Liver (tissue), 9 donors: ENCODE measurements around the gene COLEC12. TPM values are rescaled to one million over a fixed set of nuclear protein-coding genes. Genes with fewer than 3 reads are reported as not detected.

Experiments
- DNase-seq: peaks from one replicate; pipeline ENCODE4 v3.0.0-alpha.2; 2017; ENCODE audit warnings: low spot score
- H3K27ac ChIP-seq, 2 donors: one replicate each; pipeline ENCODE4 v1.7.0; 2013; ENCODE audit warnings: inconsistent platforms in 2 of 2, low read length in 2 of 2, control low read depth in 1 of 2, low read depth in 1 of 2, mild to moderate bottlenecking in 1 of 2
- H3K27me3 ChIP-seq, 4 donors: one replicate each; pipeline versions ENCODE4 v1.6.1 to v1.7.0; 2013; ENCODE audit warnings: low read length in 3 of 4, inconsistent platforms in 1 of 4, mild to moderate bottlenecking in 1 of 4, moderate library complexity in 1 of 4; ENCODE audit not compliant: control insufficient read depth in 4 of 4, insufficient read depth in 4 of 4
- H3K36me3 ChIP-seq, 4 donors: one replicate each; pipeline versions ENCODE4 v1.6.1 to v1.7.0; 2013; ENCODE audit warnings: low read length in 3 of 4, mild to moderate bottlenecking in 3 of 4, low read depth in 1 of 4, moderate library complexity in 1 of 4; ENCODE audit not compliant: control insufficient read depth in 4 of 4, insufficient read depth in 3 of 4
- H3K4me1 ChIP-seq, 4 donors: one replicate each; pipeline versions ENCODE4 v1.6.1 to v1.7.0; 2013; ENCODE audit warnings: low read length in 3 of 4, mild to moderate bottlenecking in 3 of 4, moderate library complexity in 1 of 4; ENCODE audit not compliant: control insufficient read depth in 4 of 4, insufficient read depth in 4 of 4
- H3K4me3 ChIP-seq, 3 donors: one replicate each; pipeline versions ENCODE4 v1.6.1 to v1.7.0; 2013; ENCODE audit warnings: low read length in 3 of 3, control low read depth in 1 of 3, low read depth in 1 of 3, mild to moderate bottlenecking in 1 of 3
- H3K9ac ChIP-seq, 2 donors: one replicate each; pipeline ENCODE4 v1.7.0; 2013; ENCODE audit warnings: low read length in 2 of 2, mild to moderate bottlenecking in 2 of 2, moderate library complexity in 2 of 2, control low read depth in 1 of 2, low read depth in 1 of 2
- H3K9me3 ChIP-seq, 4 donors: one replicate each; pipeline versions ENCODE4 v1.6.1 to v1.7.0; 2013; ENCODE audit warnings: low read length in 3 of 4; ENCODE audit not compliant: control insufficient read depth in 4 of 4
- ATF3 ChIP-seq: IDR thresholded peaks from 2 replicates; pipeline ENCODE4 v1.6.1; 2016; ENCODE audit warnings: antibody characterized with exemption
- EGR1 ChIP-seq, 2 donors: IDR thresholded peaks; 2 replicates each; pipeline ENCODE4 v1.6.1; 2016 to 2018; ENCODE audit warnings: antibody characterized with exemption in 2 of 2, low read depth in 2 of 2
- FOXA1 ChIP-seq: IDR thresholded peaks from 2 replicates; pipeline ENCODE4 v1.6.1; 2016; ENCODE audit warnings: antibody characterized with exemption
- FOXA2 ChIP-seq: IDR thresholded peaks from 2 replicates; pipeline ENCODE4 v1.6.1; 2016; ENCODE audit warnings: antibody characterized with exemption
- GABPA ChIP-seq, 2 donors: IDR thresholded peaks in 1 of 2; conservative IDR thresholded peaks in 1 of 2; 2 replicates each; pipeline ENCODE4 v1.6.1; 2016; ENCODE audit warnings: antibody characterized with exemption in 2 of 2, mild to moderate bottlenecking in 1 of 2, moderate library complexity in 1 of 2
- HNF4A ChIP-seq, 2 donors: conservative IDR thresholded peaks; 2 replicates each; pipeline ENCODE4 v1.6.1; 2016; ENCODE audit warnings: antibody characterized with exemption in 2 of 2, mild to moderate bottlenecking in 2 of 2
- HNF4G ChIP-seq: IDR thresholded peaks from 2 replicates; pipeline ENCODE4 v1.6.1; 2016; ENCODE audit warnings: antibody characterized with exemption
- JUND ChIP-seq, 2 donors: IDR thresholded peaks; 2 replicates each; pipeline ENCODE4 v1.6.1; 2016; ENCODE audit warnings: antibody characterized with exemption in 2 of 2
- NR2F2 ChIP-seq: IDR thresholded peaks from 2 replicates; pipeline ENCODE4 v1.6.1; 2016; ENCODE audit warnings: antibody characterized with exemption
- RAD21 ChIP-seq, 2 donors: IDR thresholded peaks; 2 replicates each; pipeline ENCODE4 v1.6.1; 2016; ENCODE audit warnings: antibody characterized with exemption in 2 of 2, mild to moderate bottlenecking in 2 of 2
- REST ChIP-seq: IDR thresholded peaks from 2 replicates; pipeline ENCODE4 v1.6.1; 2016; ENCODE audit warnings: antibody characterized with exemption, mild to moderate bottlenecking
- RXRA ChIP-seq, 2 donors: IDR thresholded peaks; 2 replicates each; pipeline ENCODE4 v1.6.1; 2017 to 2018; ENCODE audit warnings: antibody characterized with exemption in 2 of 2, mild to moderate bottlenecking in 1 of 2
- SP1 ChIP-seq: IDR thresholded peaks from 2 replicates; pipeline ENCODE4 v1.6.1; 2018; ENCODE audit warnings: antibody characterized with exemption, mild to moderate bottlenecking
- ZBTB33 ChIP-seq: IDR thresholded peaks from 2 replicates; pipeline ENCODE4 v1.6.1; 2016; ENCODE audit warnings: antibody characterized with exemption
- WGBS: extraction: QIAGEN DNeasy Blood & Tissue Kit; methylation state at CpG from one replicate; pipeline ENCODE4 v1.1.7; 2013; 5-methylcytosine and 5-hydroxymethylcytosine counted together
- polyA plus RNA-seq, 2 donors: library from polyadenylated mRNA; stranded (reverse) in 1 of 2; unstranded in 1 of 2; fragments of 200-250 nt in 1 of 2; fragments of >200 nt in 1 of 2; fragmentation: Nextera tagmentation in 1 of 2; extraction: Ambion mirVana in 1 of 2; gene quantifications; one replicate each; pipeline versions ENCODE4 v1.2.1 to v1.2.3, GENCODE V29; 2013 to 2015
- total RNA-seq, 2 donors: library from RNA; depleted of rRNA; stranded (reverse); fragments of >200 nt; gene quantifications; one replicate each; pipeline ENCODE4 v1.2.3, GENCODE V29; 2014
- TF ChIP-seq, protein P1 (sequence below): IDR thresholded peaks from 2 replicates; pipeline ENCODE4 v1.6.1; 2016; ENCODE audit warnings: antibody characterized with exemption
- TF ChIP-seq, protein P2 (sequence below): fragments of 150-350 bp; IDR thresholded peaks from 2 replicates; pipeline ENCODE4 v1.5.1; 2017; ENCODE audit warnings: improper control_type of control experiment, low read depth, low read length; ENCODE audit not compliant: missing input control
- donor health status: healthy.
- donor health status: healthy.
- donor health status: healthy.
- donor health status: healthy.
- donor health status: healthy.

The COLEC12 gene
- total and polyA plus RNA-seq, 4 donors = 0.03 to 1.6 (median 0.28) TPM

GRCh38 chr18:334575-335132 lies 165.8 kb downstream of the COLEC12 start:
- no peaks in the 10 kb centered on the region for H3K4me1 ChIP-seq
- no peaks in the 10 kb centered on the region for H3K9me3 ChIP-seq
- no peak overlapping the region for H3K27ac ChIP-seq
- H3K27me3 ChIP-seq = no peaks in the 10 kb centered on the region
- 94% methylated on average over 15 of the region's 15 CpGs for WGBS
- TF ChIP-seq, protein P1, sequence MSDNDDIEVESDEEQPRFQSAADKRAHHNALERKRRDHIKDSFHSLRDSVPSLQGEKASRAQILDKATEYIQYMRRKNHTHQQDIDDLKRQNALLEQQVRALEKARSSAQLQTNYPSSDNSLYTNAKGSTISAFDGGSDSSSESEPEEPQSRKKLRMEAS = no peak
- TF ChIP-seq EGR1 (IDR thresholded peaks at IDR 0.05; ENCODE audit: low read depth in 2 of 2) = no peak
- no peak for TF ChIP-seq RXRA (IDR thresholded peaks at IDR 0.05)
- TF ChIP-seq RAD21 (IDR thresholded peaks at IDR 0.05) = no peak
- TF ChIP-seq ZBTB33 = no peak
- no peak for TF ChIP-seq HNF4G
- no peak for TF ChIP-seq ATF3
- TF ChIP-seq HNF4A (conservative IDR thresholded peaks at IDR 0.05) = no peak
- TF ChIP-seq, protein P2, sequence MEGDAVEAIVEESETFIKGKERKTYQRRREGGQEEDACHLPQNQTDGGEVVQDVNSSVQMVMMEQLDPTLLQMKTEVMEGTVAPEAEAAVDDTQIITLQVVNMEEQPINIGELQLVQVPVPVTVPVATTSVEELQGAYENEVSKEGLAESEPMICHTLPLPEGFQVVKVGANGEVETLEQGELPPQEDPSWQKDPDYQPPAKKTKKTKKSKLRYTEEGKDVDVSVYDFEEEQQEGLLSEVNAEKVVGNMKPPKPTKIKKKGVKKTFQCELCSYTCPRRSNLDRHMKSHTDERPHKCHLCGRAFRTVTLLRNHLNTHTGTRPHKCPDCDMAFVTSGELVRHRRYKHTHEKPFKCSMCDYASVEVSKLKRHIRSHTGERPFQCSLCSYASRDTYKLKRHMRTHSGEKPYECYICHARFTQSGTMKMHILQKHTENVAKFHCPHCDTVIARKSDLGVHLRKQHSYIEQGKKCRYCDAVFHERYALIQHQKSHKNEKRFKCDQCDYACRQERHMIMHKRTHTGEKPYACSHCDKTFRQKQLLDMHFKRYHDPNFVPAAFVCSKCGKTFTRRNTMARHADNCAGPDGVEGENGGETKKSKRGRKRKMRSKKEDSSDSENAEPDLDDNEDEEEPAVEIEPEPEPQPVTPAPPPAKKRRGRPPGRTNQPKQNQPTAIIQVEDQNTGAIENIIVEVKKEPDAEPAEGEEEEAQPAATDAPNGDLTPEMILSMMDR = no peak
- H3K9ac ChIP-seq = no peak overlapping the region
- no peak overlapping the region for H3K4me3 ChIP-seq
- H3K36me3 ChIP-seq = no peaks in the 10 kb centered on the region
- no peak for DNase-seq

DNA sequence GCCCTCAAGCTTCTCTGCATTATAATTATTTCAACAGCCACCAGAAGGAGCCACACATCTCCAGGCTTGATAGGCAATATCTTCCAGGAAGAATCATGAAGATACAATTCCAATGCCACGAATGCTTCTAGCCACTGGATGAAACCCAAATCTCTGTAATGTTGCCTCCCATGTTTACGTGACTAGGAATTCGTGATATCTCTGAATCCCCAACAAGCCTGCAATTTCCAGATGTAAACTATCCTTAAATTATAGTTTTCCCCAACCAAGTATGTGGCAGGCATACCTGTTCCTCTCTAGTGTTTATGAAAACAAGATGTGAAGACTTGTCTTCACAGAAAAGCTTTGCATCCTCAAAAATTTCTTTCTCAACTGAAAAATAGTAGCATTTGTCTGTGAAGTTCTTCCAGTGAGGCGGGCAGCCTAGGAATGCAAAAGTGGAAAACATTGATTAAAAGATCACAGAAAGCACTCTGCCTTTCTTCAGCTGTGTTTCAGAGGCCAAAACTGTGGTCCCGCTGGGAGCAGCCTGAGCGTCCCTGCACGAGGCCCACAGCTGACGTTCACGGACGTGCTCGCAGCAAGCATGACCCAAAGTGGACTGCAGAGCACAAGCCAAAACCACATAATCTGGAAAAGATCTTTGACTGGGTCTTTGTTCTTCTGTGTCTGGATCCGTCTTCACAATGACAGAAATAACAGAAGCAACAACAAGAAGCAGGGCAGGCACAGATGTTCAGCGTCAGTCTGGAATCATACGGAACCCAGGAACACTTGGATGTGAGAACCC lies 167.6 kb downstream of the COLEC12 start:
- Histone ChIP-seq H3K27ac (no peak overlapping the region), H3K9ac (no peak overlapping the region), H3K27me3 (no peaks in the 10 kb centered on the region), H3K9me3 (no peaks in the 10 kb centered on the region), H3K4me3 (no peak overlapping the region), H3K4me1 (no peaks in the 10 kb centered on the region), H3K36me3 (no peaks in the 10 kb centered on the region)
- no peak for DNase-seq
- WGBS = 84% methylated on average over 14 of the region's 14 CpGs
- TF ChIP-seq HNF4A (conservative IDR thresholded peaks at IDR 0.05) = no peak
- TF ChIP-seq ATF3 = no peak
- TF ChIP-seq HNF4G = no peak
- no peak for TF ChIP-seq FOXA2
- TF ChIP-seq, protein P1 = no peak
- no peak for TF ChIP-seq REST
- no peak for TF ChIP-seq ZBTB33
- no peak for TF ChIP-seq JUND (IDR thresholded peaks at IDR 0.05)
- no peak for TF ChIP-seq EGR1 (IDR thresholded peaks at IDR 0.05; ENCODE audit: low read depth in 2 of 2)
- no peak for TF ChIP-seq RAD21 (IDR thresholded peaks at IDR 0.05)
- TF ChIP-seq GABPA (IDR thresholded peaks at IDR 0.05 in 1 of 2, conservative IDR thresholded peaks at IDR 0.05 in 1 of 2) = no peak
- TF ChIP-seq, protein P2 = no peak
- no peak for TF ChIP-seq SP1
- no peak for TF ChIP-seq RXRA (IDR thresholded peaks at IDR 0.05)
- TF ChIP-seq FOXA1 = no peak
- no peak for TF ChIP-seq NR2F2
